Immature natural killer cell (primary cell): ENCODE results near the gene SHROOM3. TPM values are rescaled to one million over a fixed set of nuclear protein-coding genes. Genes with fewer than 3 reads are reported as not detected.

Experiments
- DNase-seq, 3 donors: peaks; one replicate each; pipeline ENCODE4 v3.0.0; 2022; ENCODE audit warnings: mixed read lengths in 1 of 3
- H3K27ac Mint-ChIP-seq, 6 donors: one replicate each; pipeline ENCODE4 v1.8.0; 2020; ENCODE audit warnings: mixed read lengths in 6 of 6, mild to moderate bottlenecking in 5 of 6, inconsistent platforms in 4 of 6, moderate library complexity in 3 of 6
- H3K27me3 Mint-ChIP-seq, 3 donors: one replicate each; pipeline ENCODE4 v1.8.0; 2020 to 2021; ENCODE audit warnings: low read depth in 3 of 3, mild to moderate bottlenecking in 3 of 3, mixed read lengths in 3 of 3, moderate library complexity in 3 of 3, inconsistent platforms in 1 of 3
- H3K36me3 Mint-ChIP-seq, 3 donors: one replicate each; pipeline ENCODE4 v1.8.0; 2020; ENCODE audit warnings: mixed read lengths in 3 of 3, inconsistent platforms in 2 of 3, mild to moderate bottlenecking in 2 of 3
- H3K4me1 Mint-ChIP-seq, 2 donors: one replicate each; pipeline ENCODE4 v1.8.0; 2020; ENCODE audit warnings: inconsistent platforms in 2 of 2, mild to moderate bottlenecking in 2 of 2, mixed read lengths in 2 of 2, moderate library complexity in 1 of 2
- H3K4me3 Mint-ChIP-seq, 5 donors: one replicate each; pipeline ENCODE4 v1.8.0; 2020; ENCODE audit warnings: mild to moderate bottlenecking in 5 of 5, mixed read lengths in 5 of 5, inconsistent platforms in 3 of 5, moderate library complexity in 3 of 5
- H3K9me3 Mint-ChIP-seq, 6 donors: one replicate each; pipeline ENCODE4 v1.8.0; 2020; ENCODE audit warnings: mild to moderate bottlenecking in 6 of 6, mixed read lengths in 6 of 6, inconsistent platforms in 4 of 6, moderate library complexity in 3 of 6
- polyA plus RNA-seq, 3 donors: library from polyadenylated mRNA; unstranded; fragments of 300-500 nt; fragmentation: Illumina TruSeq; gene quantifications; one replicate each; pipeline ENCODE4 v1.2.3, GENCODE V29; 2021

The SHROOM3 gene
- polyA plus RNA-seq, 3 donors from 2014 or later = not detected

DNA sequence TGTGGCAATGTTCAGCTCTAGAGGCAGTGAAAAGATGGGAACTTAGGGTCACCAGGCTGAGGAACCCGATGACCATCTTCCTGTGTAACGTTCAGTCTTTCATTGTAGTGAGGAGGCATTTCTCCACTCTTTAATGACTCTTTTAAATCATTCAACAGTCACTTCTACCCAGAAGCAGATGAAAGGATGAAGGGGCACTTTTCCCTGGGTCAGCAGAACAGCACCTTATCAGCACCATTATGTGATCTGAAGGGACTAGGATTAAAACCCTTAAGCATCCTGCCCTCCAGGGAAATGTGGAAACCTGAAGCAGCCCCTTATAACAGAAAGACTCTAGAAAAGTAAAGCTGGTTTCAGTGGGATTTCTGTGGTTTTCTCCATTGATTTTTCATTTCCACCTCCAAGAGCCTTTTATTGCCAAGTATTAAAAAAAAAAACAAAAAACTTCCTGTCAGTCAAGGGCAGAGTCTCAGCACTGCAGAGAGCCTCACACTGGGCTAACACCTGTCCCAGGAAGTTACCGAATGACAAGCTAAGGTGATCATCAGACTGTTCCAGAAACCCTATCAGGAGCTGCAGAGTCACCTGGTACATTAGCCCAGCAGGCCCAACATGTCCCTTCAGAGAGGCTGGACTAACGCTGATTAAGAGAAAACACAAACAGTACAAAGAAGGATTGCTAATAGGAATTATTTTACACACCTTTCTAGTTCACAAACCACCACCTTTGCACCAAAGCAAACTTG, 185.9 kb downstream of the SHROOM3 start:
- Mint-ChIP-seq H3K4me3 (no peak overlapping the region), H3K27ac (no peak overlapping the region), H3K36me3 (no peaks in the 10 kb centered on the region), H3K4me1 (no peaks in the 10 kb centered on the region), H3K9me3 (peaks cover 0 to 4% (median 0%) of the 10 kb centered on the region in 6 donors), H3K27me3 (peaks cover 0 to 4% (median 0%) of the 10 kb centered on the region in 3 donors)
- DNase-seq = no peak

DNA sequence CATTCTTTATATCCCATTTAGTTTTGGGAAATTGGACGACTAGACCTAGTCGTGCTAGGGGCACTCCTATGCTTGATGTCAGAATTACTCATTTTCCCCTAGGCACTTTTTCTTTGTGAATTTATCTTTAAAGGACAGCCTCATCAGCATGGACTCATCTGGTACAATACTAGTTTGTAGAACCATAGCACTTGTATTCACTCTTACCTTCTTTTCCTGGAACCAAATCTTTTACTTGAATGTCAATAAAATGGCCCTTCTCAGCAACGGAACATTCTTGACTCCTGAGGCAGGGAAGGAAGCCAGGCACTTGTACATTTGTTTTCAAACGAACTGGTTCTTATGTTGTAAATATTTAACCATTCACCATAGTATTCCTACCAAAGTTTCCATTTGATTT, 187.1 kb downstream of the SHROOM3 start:
- H3K9me3 Mint-ChIP-seq = peaks cover 0 to 4% (median 0%) of the 10 kb centered on the region in 6 donors
- H3K4me1 Mint-ChIP-seq = no peaks in the 10 kb centered on the region
- no peak overlapping the region for H3K27ac Mint-ChIP-seq
- no peak overlapping the region for H3K4me3 Mint-ChIP-seq
- no peaks in the 10 kb centered on the region for H3K36me3 Mint-ChIP-seq
- peaks cover 0 to 4% (median 0%) of the 10 kb centered on the region in 3 donors for H3K27me3 Mint-ChIP-seq
- DNase-seq = no peak

- peaks cover 0 to 5% (median 0%) of the 10 kb centered on the region in 3 donors for H3K27me3 Mint-ChIP-seq
- no peak overlapping the region for H3K27ac Mint-ChIP-seq
- no peaks in the 10 kb centered on the region for H3K4me1 Mint-ChIP-seq
- no peak overlapping the region for H3K4me3 Mint-ChIP-seq
- no peak for DNase-seq
- H3K9me3 Mint-ChIP-seq = peaks cover 0 to 4% (median 0%) of the 10 kb centered on the region in 6 donors
- no peaks in the 10 kb centered on the region for H3K36me3 Mint-ChIP-seq
These were observed 187.7 kb downstream of the SHROOM3 start for GRCh38 chr4:76622717-76623116.

DNA sequence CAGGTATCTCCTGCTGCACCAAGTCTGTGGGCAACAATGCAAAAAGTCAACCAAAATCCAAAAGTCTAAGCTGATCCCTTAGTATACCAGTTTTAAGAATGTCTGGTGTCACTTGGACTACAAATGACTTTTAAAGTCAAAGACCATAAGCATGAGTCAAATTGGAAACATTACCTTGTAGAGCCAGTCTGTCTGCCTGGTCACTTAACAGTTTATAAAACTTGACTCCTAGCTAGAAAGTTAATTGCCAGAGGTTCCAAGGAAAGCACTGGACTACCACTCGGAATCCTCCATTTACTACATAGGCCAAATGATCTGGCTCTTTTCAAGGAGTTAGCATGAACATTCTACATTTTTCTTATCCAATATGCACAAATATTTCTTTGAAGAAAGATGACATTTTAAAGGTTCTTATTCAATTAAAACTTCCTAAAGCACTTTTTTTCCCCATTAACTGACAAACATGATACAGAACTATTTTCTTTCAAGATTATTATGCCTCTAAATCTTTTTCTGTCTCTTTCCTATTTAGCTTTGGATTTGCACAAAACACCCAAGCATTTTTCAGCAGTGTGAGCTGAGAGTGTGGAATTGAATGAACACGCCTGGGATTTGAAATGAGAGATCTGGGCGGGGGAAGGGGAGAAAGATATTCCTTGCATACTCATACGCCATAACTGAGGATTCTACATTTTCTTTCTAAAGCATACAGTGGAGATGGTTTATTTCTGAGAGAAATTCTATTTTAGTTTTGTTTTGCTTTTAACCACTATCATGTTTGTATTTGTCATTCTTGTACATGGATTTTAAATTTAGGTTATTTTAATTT, 188.4 kb downstream of the SHROOM3 start:
- Mint-ChIP-seq H3K9me3 (peaks cover 0 to 4% (median 0%) of the 10 kb centered on the region in 6 donors), H3K27me3 (peaks cover 0 to 5% (median 3%) of the 10 kb centered on the region in 3 donors), H3K4me1 (no peaks in the 10 kb centered on the region), H3K4me3 (no peak overlapping the region), H3K27ac (no peak overlapping the region), H3K36me3 (no peaks in the 10 kb centered on the region)
- DNase-seq = no peak

GRCh38 chr4:76624241-76624681, 189.2 kb downstream of the SHROOM3 start:
- Mint-ChIP-seq H3K36me3 (no peaks in the 10 kb centered on the region), H3K27me3 (peaks cover 0 to 5% (median 3%) of the 10 kb centered on the region in 3 donors), H3K4me3 (no peak overlapping the region), H3K4me1 (no peaks in the 10 kb centered on the region), H3K9me3 (peaks cover 0 to 4% (median 0%) of the 10 kb centered on the region in 6 donors), H3K27ac (no peak overlapping the region)
- no peak for DNase-seq

DNA sequence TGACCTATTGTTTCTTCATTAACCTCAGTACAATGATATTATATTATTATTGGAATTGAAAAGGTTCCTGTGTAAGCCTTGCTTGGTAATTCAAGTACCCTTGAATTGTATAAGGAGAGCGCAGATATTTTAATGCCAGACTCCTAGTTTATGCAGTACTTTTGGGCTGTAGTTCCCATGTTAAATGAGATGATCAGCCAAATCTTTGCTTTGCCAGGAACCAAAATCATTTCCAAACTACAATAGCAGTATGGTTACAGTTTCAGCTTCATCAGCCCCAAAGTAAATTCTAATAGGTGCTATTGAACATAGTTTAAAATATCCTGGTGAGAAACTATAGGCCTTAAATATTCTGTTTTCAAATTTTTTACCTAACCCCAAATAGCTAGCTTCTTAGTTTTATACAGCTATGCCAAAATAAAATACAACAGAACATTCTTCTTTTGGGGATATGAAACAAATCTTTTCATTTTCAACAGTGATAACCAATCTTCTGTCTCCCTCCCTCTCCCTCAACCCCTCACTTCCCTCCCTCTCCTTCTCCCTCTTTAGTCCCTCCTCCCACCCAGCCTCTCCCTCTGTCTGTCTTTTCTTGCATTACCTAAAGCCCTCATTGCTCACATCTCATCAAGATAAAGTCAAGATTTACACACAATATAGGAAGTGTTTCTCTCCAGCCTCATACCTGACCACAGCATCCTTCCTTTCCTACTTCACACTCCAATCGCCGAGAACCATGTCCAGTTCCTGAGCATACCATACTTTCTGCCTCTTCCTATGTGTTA, 190.1 kb downstream of the SHROOM3 start:
- no peak overlapping the region for H3K27ac Mint-ChIP-seq
- no peaks in the 10 kb centered on the region for H3K36me3 Mint-ChIP-seq
- DNase-seq = no peak
- no peak overlapping the region for H3K4me3 Mint-ChIP-seq
- H3K27me3 Mint-ChIP-seq = peaks cover 0 to 7% (median 3%) of the 10 kb centered on the region in 3 donors
- no peaks in the 10 kb centered on the region for H3K4me1 Mint-ChIP-seq
- H3K9me3 Mint-ChIP-seq = peaks cover 0 to 3% (median 0%) of the 10 kb centered on the region in 6 donors

- H3K27ac Mint-ChIP-seq = no peak overlapping the region
- no peak for DNase-seq
- no peaks in the 10 kb centered on the region for H3K36me3 Mint-ChIP-seq
- no peaks in the 10 kb centered on the region for H3K4me1 Mint-ChIP-seq
- H3K9me3 Mint-ChIP-seq = peaks cover 0 to 6% (median 0%) of the 10 kb centered on the region in 6 donors
- H3K27me3 Mint-ChIP-seq = peaks cover 3 to 6% (median 6%) of the 10 kb centered on the region in 3 donors
- H3K4me3 Mint-ChIP-seq = no peak overlapping the region
These were observed 191.8 kb downstream of the SHROOM3 start for GRCh38 chr4:76626686-76627465.

DNA sequence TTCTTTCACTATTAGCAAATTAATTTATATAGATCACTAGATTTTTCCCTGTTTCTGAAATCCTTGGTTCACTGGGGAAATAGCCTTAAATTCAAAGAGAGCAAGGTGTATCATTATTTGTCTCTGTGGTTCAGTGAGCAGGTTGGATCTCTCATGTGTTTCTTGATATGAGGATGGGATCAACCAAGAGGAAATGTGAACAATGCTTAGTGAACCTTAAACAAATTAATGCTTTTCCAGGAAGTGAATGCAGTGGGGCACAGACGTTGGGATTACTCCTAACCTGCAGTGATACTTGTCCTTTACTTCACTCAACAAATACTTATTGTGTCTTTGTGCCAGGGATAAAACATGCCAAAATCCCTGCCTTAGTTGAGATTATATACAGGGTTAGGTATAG, 193.2 kb downstream of the SHROOM3 start:
- Mint-ChIP-seq H3K9me3 (peaks cover 0 to 12% (median 0%) of the 10 kb centered on the region in 6 donors), H3K4me3 (no peak overlapping the region), H3K36me3 (no peaks in the 10 kb centered on the region), H3K27me3 (peaks cover 3 to 9% (median 6%) of the 10 kb centered on the region in 3 donors), H3K27ac (no peak overlapping the region), H3K4me1 (no peaks in the 10 kb centered on the region)
- no peak for DNase-seq

GRCh38 chr4:76630741-76631140, 195.7 kb downstream of the SHROOM3 start:
- no peak overlapping the region for H3K4me3 Mint-ChIP-seq
- peaks cover 0 to 12% (median 0%) of the 10 kb centered on the region in 6 donors for H3K9me3 Mint-ChIP-seq
- peaks cover 3 to 9% (median 6%) of the 10 kb centered on the region in 3 donors for H3K27me3 Mint-ChIP-seq
- H3K27ac Mint-ChIP-seq = no peak overlapping the region
- DNase-seq = no peak
- no peaks in the 10 kb centered on the region for H3K4me1 Mint-ChIP-seq
- H3K36me3 Mint-ChIP-seq = no peaks in the 10 kb centered on the region

DNA sequence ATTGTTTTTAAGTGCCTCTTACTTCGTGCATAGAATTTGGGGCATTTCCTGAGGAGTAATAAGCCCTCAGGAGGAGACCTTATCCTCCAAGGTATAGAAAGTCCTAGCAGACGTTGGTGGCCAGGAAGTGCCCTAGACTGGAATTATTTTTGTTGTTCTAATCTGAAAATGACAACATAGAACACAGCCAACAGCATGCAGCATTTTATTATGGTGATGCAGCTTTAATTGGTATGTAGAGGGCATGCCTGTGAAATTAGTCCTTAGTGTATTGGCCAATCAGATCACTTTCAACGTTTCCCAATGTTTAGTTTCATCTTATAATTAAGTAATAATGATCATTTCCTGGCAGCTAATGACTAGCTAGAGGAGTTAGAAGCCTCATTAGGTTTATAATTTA, 199.2 kb downstream of the SHROOM3 start:
- Mint-ChIP-seq H3K4me3 (no peak overlapping the region), H3K27me3 (peaks cover 3 to 8% (median 4%) of the 10 kb centered on the region in 3 donors), H3K36me3 (no peaks in the 10 kb centered on the region), H3K9me3 (peaks cover 0 to 11% (median 0%) of the 10 kb centered on the region in 6 donors), H3K27ac (no peak overlapping the region), H3K4me1 (no peaks in the 10 kb centered on the region)
- no peak for DNase-seq

DNA sequence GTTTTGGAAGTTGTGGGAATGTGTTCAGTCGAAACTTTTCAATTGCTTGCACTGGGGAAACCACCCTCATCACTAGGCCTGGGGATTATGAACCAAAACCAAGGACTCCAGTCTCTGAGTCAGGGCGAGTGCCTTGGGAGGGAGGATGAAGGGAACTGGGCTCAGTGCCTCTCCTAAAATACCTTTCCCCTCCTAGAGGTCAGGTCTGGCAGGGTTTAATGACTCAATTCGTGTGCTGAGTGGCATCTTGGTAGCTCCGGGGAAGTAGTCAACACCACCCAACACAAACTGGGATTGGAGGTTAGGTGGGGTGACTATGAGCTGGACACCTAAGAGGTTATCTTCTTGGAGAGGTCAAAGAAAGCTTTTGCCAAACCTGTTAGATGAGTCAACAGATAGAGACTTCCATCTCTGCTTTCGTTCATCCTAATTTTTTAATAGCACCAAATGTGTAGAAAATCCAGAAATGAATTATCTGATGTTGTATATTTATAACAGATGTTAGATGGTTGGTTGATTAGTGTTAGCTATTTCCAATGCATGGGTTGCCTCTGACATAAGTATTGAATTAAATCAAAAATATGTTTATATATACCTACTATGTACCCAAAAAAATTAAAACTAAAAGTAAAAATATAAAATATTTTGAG, 202.8 kb downstream of the SHROOM3 start:
- Mint-ChIP-seq H3K9me3 (peaks cover 0 to 6% (median 0%) of the 10 kb centered on the region in 6 donors), H3K36me3 (no peaks in the 10 kb centered on the region), H3K27ac (no peak overlapping the region), H3K4me1 (no peaks in the 10 kb centered on the region), H3K4me3 (no peak overlapping the region), H3K27me3 (peaks cover 0 to 10% (median 2%) of the 10 kb centered on the region in 3 donors)
- no peak for DNase-seq

DNA sequence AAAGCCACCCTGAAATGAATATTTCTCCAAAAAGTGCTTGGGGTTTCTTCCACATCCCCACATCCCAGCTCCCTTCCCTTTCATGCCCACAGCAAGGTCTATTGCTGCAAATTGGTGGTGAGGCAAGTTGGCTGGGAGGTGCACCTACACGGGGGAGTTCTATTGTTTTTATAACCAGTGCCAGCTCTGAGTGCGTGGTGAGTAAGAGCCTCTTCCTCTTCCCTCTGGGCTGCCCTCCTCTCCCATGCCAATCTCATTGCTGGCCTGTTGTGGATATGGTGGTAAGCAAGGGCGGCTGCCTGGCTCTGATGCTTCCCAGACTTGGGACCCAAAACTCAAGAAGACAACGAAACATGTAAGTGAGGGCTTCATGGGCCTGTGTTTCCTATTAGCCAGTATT, 204.3 kb downstream of the SHROOM3 start:
- DNase-seq = no peak
- no peak overlapping the region for H3K27ac Mint-ChIP-seq
- H3K4me3 Mint-ChIP-seq = no peak overlapping the region
- H3K4me1 Mint-ChIP-seq = no peaks in the 10 kb centered on the region
- H3K9me3 Mint-ChIP-seq = peaks cover 0 to 6% (median 0%) of the 10 kb centered on the region in 6 donors
- peaks cover 0 to 10% (median 2%) of the 10 kb centered on the region in 3 donors for H3K27me3 Mint-ChIP-seq
- H3K36me3 Mint-ChIP-seq = no peaks in the 10 kb centered on the region
